GM19438 (cell line): Measurements from ENCODE around the gene LRTM2.

ENCODE experiments used
- ATAC-seq: cut with Tn5 transposase; IDR thresholded peaks from one replicate; pipeline ENCODE4 v1.9.1; 2021; ENCODE audit warnings: low read depth; ENCODE audit not compliant: unreplicated experiment

The LRTM2 gene

GRCh38 chr12:1857086-1857485 is 36.7 kb downstream of the LRTM2 start:
- no peak for ATAC-seq

GRCh38 chr12:1857821-1858220 is 37.5 kb downstream of the LRTM2 start:
- ATAC-seq, result no peak

- no peak for ATAC-seq
These were observed 38.1 kb downstream of the LRTM2 start for GRCh38 chr12:1858456-1858855.

- no peak for ATAC-seq
These were observed 39.3 kb downstream of the LRTM2 start for GRCh38 chr12:1859643-1860042.

GRCh38 chr12:1862973-1863372 is 42.6 kb downstream of the LRTM2 start:
- no peak for ATAC-seq

- no peak for ATAC-seq
These were observed 43.5 kb downstream of the LRTM2 start for GRCh38 chr12:1863823-1864222.

- ATAC-seq, result no peak
These were observed 44.1 kb downstream of the LRTM2 start for GRCh38 chr12:1864456-1864855.

- no peak for ATAC-seq
These were observed 44.5 kb downstream of the LRTM2 start for GRCh38 chr12:1864867-1865266.

- no peak for ATAC-seq
These were observed 45.0 kb downstream of the LRTM2 start for GRCh38 chr12:1865284-1865866.

GRCh38 chr12:1869145-1869544 is 48.8 kb downstream of the LRTM2 start:
- no peak for ATAC-seq

GRCh38 chr12:1870086-1870485 is 49.7 kb downstream of the LRTM2 start:
- ATAC-seq, result no peak

GRCh38 chr12:1870998-1871917 is 50.9 kb downstream of the LRTM2 start:
- ATAC-seq, result no peak

- no peak for ATAC-seq
These were observed 51.6 kb downstream of the LRTM2 start for GRCh38 chr12:1872001-1872400.

- no peak for ATAC-seq
These were observed 52.1 kb downstream of the LRTM2 start for GRCh38 chr12:1872448-1872847.

GRCh38 chr12:1873531-1874510 is 53.5 kb downstream of the LRTM2 start:
- no peak for ATAC-seq

- ATAC-seq, result no peak
These were observed 55.2 kb downstream of the LRTM2 start for GRCh38 chr12:1875608-1876007.

GRCh38 chr12:1876086-1876485 is 55.7 kb downstream of the LRTM2 start:
- ATAC-seq, result no peak

GRCh38 chr12:1877169-1877878 is 57.0 kb downstream of the LRTM2 start:
- ATAC-seq, result no peak

GRCh38 chr12:1878214-1878613 is 57.8 kb downstream of the LRTM2 start:
- no peak for ATAC-seq

- ATAC-seq, result no peak
These were observed 58.3 kb downstream of the LRTM2 start for GRCh38 chr12:1878695-1879094.
